ENCODE measurements around the gene FHOD3.

- TF ChIP-seq, protein P1, sequence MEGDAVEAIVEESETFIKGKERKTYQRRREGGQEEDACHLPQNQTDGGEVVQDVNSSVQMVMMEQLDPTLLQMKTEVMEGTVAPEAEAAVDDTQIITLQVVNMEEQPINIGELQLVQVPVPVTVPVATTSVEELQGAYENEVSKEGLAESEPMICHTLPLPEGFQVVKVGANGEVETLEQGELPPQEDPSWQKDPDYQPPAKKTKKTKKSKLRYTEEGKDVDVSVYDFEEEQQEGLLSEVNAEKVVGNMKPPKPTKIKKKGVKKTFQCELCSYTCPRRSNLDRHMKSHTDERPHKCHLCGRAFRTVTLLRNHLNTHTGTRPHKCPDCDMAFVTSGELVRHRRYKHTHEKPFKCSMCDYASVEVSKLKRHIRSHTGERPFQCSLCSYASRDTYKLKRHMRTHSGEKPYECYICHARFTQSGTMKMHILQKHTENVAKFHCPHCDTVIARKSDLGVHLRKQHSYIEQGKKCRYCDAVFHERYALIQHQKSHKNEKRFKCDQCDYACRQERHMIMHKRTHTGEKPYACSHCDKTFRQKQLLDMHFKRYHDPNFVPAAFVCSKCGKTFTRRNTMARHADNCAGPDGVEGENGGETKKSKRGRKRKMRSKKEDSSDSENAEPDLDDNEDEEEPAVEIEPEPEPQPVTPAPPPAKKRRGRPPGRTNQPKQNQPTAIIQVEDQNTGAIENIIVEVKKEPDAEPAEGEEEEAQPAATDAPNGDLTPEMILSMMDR (conservative IDR thresholded peaks at IDR 0.05) = no peak
- TF ChIP-seq EZH2 (IDR thresholded peaks at IDR 0.05; ENCODE audit: low read depth) = no peak
Observed at GRCh38 chr18:36288689-36289088, 8.8 kb upstream of the FHOD3 start.

Measured in PC-9 (cell line).